GM12891 (cell line): ENCODE measurements around the gene METTL22.
A peak's percentile ranks its signal among the peaks of the same experiment; 100 is the strongest.

ENCODE experiments used
- DNase-seq: peaks from one replicate; pipeline ENCODE4 v3.0.0; 2011; ENCODE audit warnings: low spot score; ENCODE audit not compliant: insufficient read length
- FAIRE-seq: peaks from 2 replicates; lab custom pipeline; 2011; peaks lifted over from hg19 to GRCh38; lab: Jason Lieb, UNC
- PAX5 ChIP-seq: IDR thresholded peaks from 2 replicates; pipeline ENCODE4 v1.6.1; 2011; ENCODE audit warnings: low read length, moderate library complexity, mild to moderate bottlenecking; ENCODE audit not compliant: insufficient read depth, severe bottlenecking
- POLR2A ChIP-seq: IDR thresholded peaks from 2 replicates; pipeline ENCODE4 v1.6.1; 2011; ENCODE audit warnings: low read depth, low read length, control low read depth
- POLR2AphosphoS5 ChIP-seq: IDR thresholded peaks from 2 replicates; pipeline ENCODE4 v1.6.1; 2011; ENCODE audit warnings: low read depth, low read length, control low read depth
- POU2F2 ChIP-seq: IDR thresholded peaks from 2 replicates; pipeline ENCODE4 v1.6.1; 2011; ENCODE audit warnings: low read depth, mild to moderate bottlenecking, control low read depth, low read length, moderate library complexity
- SPI1 ChIP-seq: IDR thresholded peaks from 2 replicates; pipeline ENCODE4 v1.6.1; 2011; ENCODE audit warnings: low read depth, low read length, control low read depth
- TAF1 ChIP-seq: IDR thresholded peaks from 2 replicates; pipeline ENCODE4 v1.6.1; 2011; ENCODE audit warnings: low read depth, low read length, control low read depth

METTL22 gene

GRCh38 chr16:8619671-8620370 is 1.7 kb upstream of the METTL22 start:
- no peak for FAIRE-seq

GRCh38 chr16:8620535-8620934 is 963 bp upstream of the METTL22 start:
- DNase-seq: no peak
- no peak for TF ChIP-seq PAX5
- no peak for TF ChIP-seq POLR2AphosphoS5
- TF ChIP-seq POLR2A: no peak
- no peak for TF ChIP-seq TAF1
- no peak for TF ChIP-seq POU2F2
- no peak for TF ChIP-seq SPI1
- FAIRE-seq: peak; percentile 35

More at GRCh38 chr16:8619671-8620370, 1.7 kb upstream of the METTL22 start:
- no peak for TF ChIP-seq POU2F2
- TF ChIP-seq POLR2AphosphoS5: no peak
- TF ChIP-seq SPI1: no peak
- TF ChIP-seq POLR2A: no peak
- TF ChIP-seq PAX5: no peak
- TF ChIP-seq TAF1: no peak
- no peak for DNase-seq

GRCh38 chr16:8621222-8621571 is 301 bp upstream of the METTL22 start:
- TF ChIP-seq TAF1 (no peak), PAX5 (no peak), POU2F2 (no peak), POLR2A (no peak)
- FAIRE-seq (no peak), DNase-seq (no peak)

GRCh38 chr16:8622315-8622656 is 788 bp downstream of the METTL22 start:
- DNase-seq: peak; percentile 27
- peak; percentile 52 for FAIRE-seq
- TF ChIP-seq SPI1 (no peak), PAX5 (no peak), POLR2AphosphoS5 (no peak)

GRCh38 chr16:8623634-8624033 is 2.1 kb downstream of the METTL22 start:
- no peak for TF ChIP-seq POLR2AphosphoS5
- no peak for TF ChIP-seq PAX5
- no peak for TF ChIP-seq TAF1
- no peak for TF ChIP-seq POU2F2
- no peak for TF ChIP-seq SPI1
- DNase-seq (no peak), FAIRE-seq (no peak)

- TF ChIP-seq POLR2A: no peak
- TF ChIP-seq TAF1: no peak
- FAIRE-seq: no peak
- DNase-seq: no peak
Observed at GRCh38 chr16:8625491-8626087, 4.1 kb downstream of the METTL22 start.

GRCh38 chr16:8626946-8627345 is 5.4 kb downstream of the METTL22 start:
- no peak for FAIRE-seq
- TF ChIP-seq SPI1 (no peak), TAF1 (no peak), POLR2A (no peak), PAX5 (no peak), POU2F2 (no peak), POLR2AphosphoS5 (no peak)
- no peak for DNase-seq

- TF ChIP-seq PAX5 (no peak), POU2F2 (no peak), POLR2AphosphoS5 (no peak)
- DNase-seq (no peak), FAIRE-seq (no peak)
Observed at GRCh38 chr16:8627456-8627855, 6.0 kb downstream of the METTL22 start.

- FAIRE-seq (no peak), DNase-seq (no peak)
- TF ChIP-seq POLR2AphosphoS5: no peak
- TF ChIP-seq PAX5: no peak
- no peak for TF ChIP-seq POU2F2
- no peak for TF ChIP-seq SPI1
- TF ChIP-seq POLR2A: no peak
- TF ChIP-seq TAF1: no peak
Observed at GRCh38 chr16:8628981-8629725, 7.7 kb downstream of the METTL22 start.

- FAIRE-seq: no peak
- no peak for DNase-seq
- TF ChIP-seq POU2F2 (no peak), TAF1 (no peak), POLR2AphosphoS5 (no peak), PAX5 (no peak), POLR2A (no peak), SPI1 (no peak)
Observed at GRCh38 chr16:8630255-8630953, 8.9 kb downstream of the METTL22 start.
